Measurements from ENCODE around the gene SF3B5. TPM values are rescaled to one million over a fixed set of nuclear protein-coding genes. Genes with fewer than 3 reads are reported as not detected.

Gene SF3B5
- total and polyA plus RNA-seq, 2 experiments from 2014 or later, result 151 to 183 TPM

- H3K4me3 Mint-ChIP-seq, result no peak overlapping the region
- H3K9me3 Mint-ChIP-seq, result peaks cover 19% of the 10 kb centered on the region
- Histone ChIP-seq H3K4me2 (no peak overlapping the region), H3K4me3 (no peak overlapping the region), H3K79me2 (replicated peaks; ENCODE audit: insufficient read depth) (no peaks in the 10 kb centered on the region), H2AFZ (no peak overlapping the region; the same call in 1 of the 2 replicates), H3K36me3 (ENCODE audit: insufficient read depth) (0 out of 2 replicates have a peak, but pooled peaks cover 5% of the 10 kb centered on the region), H3K4me1 (ENCODE audit: insufficient read depth) (no peaks in the 10 kb centered on the region), H4K20me1 (replicated peaks; ENCODE audit: insufficient read depth) (no peaks in the 10 kb centered on the region), H3K27ac (ENCODE audit: low read depth) (no peak overlapping the region), H3K27me3 (ENCODE audit: insufficient read depth) (no peaks in the 10 kb centered on the region), H3K9me2 (ENCODE audit: insufficient read depth) (no peaks in the 10 kb centered on the region), H3F3A (replicated peaks; ENCODE audit: low read depth) (no peaks in the 10 kb centered on the region)
- H3K27ac Mint-ChIP-seq, result no peak overlapping the region
- H3K27me3 Mint-ChIP-seq (ENCODE audit: insufficient read depth, low read depth, poor library complexity), result no peaks in the 10 kb centered on the region
- no peaks in the 10 kb centered on the region for H3K4me1 Mint-ChIP-seq
- ATAC-seq (no peak), DNase-seq (ENCODE audit: low spot score) (no peak)
- H3K36me3 Mint-ChIP-seq (ENCODE audit: low read depth), result peaks cover 4% of the 10 kb centered on the region; the same call in 2 of the 3 replicates
- TF ChIP-seq, protein P1, sequence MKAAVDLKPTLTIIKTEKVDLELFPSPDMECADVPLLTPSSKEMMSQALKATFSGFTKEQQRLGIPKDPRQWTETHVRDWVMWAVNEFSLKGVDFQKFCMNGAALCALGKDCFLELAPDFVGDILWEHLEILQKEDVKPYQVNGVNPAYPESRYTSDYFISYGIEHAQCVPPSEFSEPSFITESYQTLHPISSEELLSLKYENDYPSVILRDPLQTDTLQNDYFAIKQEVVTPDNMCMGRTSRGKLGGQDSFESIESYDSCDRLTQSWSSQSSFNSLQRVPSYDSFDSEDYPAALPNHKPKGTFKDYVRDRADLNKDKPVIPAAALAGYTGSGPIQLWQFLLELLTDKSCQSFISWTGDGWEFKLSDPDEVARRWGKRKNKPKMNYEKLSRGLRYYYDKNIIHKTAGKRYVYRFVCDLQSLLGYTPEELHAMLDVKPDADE (IDR thresholded peaks at IDR 0.05), result no peak
- TF ChIP-seq ZNF331 (CRISPR knock-in tag; IDR thresholded peaks at IDR 0.05; ENCODE audit: low read depth) (no peak), POLR2AphosphoS5 (IDR thresholded peaks at IDR 0.05; ENCODE audit: low read depth) (no peak), NANOG (IDR thresholded peaks at IDR 0.05; ENCODE audit: borderline replicate concordance) (no peak), EZH2phosphoT487 (IDR thresholded peaks at IDR 0.05; ENCODE audit: unreplicated experiment) (no peak), ZNF462 (CRISPR knock-in tag; IDR thresholded peaks at IDR 0.05) (no peak), REST (IDR thresholded peaks at IDR 0.05; ENCODE audit: unreplicated experiment) (no peak), ZNF114 (CRISPR knock-in tag; IDR thresholded peaks at IDR 0.05) (no peak), STAT1 (IDR thresholded peaks at IDR 0.05; ENCODE audit: unreplicated experiment) (no peak), CREB1 (CRISPR knock-in tag; IDR thresholded peaks at IDR 0.05; ENCODE audit: low read depth) (no peak), EZH2 (IDR thresholded peaks at IDR 0.05; ENCODE audit: low read depth, unreplicated experiment) (no peak), JUNB (IDR thresholded peaks at IDR 0.05; ENCODE audit: unreplicated experiment) (no peak)
- TF ChIP-seq, protein P2, sequence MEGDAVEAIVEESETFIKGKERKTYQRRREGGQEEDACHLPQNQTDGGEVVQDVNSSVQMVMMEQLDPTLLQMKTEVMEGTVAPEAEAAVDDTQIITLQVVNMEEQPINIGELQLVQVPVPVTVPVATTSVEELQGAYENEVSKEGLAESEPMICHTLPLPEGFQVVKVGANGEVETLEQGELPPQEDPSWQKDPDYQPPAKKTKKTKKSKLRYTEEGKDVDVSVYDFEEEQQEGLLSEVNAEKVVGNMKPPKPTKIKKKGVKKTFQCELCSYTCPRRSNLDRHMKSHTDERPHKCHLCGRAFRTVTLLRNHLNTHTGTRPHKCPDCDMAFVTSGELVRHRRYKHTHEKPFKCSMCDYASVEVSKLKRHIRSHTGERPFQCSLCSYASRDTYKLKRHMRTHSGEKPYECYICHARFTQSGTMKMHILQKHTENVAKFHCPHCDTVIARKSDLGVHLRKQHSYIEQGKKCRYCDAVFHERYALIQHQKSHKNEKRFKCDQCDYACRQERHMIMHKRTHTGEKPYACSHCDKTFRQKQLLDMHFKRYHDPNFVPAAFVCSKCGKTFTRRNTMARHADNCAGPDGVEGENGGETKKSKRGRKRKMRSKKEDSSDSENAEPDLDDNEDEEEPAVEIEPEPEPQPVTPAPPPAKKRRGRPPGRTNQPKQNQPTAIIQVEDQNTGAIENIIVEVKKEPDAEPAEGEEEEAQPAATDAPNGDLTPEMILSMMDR (conservative IDR thresholded peaks at IDR 0.05; ENCODE audit: low read depth in 2 of 2), result no peak
These were observed 46.0 kb downstream of the SF3B5 start for GRCh38 chr6:144049386-144049785.

Data from GM23338 (cell line).